ENCODE data around the gene KLK4.
"Not testable (repeated sequence)": the region's sequence is repeated elsewhere in the genome, so short reads cannot be mapped to it uniquely, and the experiment has no call there.

KLK4 gene

DNA sequence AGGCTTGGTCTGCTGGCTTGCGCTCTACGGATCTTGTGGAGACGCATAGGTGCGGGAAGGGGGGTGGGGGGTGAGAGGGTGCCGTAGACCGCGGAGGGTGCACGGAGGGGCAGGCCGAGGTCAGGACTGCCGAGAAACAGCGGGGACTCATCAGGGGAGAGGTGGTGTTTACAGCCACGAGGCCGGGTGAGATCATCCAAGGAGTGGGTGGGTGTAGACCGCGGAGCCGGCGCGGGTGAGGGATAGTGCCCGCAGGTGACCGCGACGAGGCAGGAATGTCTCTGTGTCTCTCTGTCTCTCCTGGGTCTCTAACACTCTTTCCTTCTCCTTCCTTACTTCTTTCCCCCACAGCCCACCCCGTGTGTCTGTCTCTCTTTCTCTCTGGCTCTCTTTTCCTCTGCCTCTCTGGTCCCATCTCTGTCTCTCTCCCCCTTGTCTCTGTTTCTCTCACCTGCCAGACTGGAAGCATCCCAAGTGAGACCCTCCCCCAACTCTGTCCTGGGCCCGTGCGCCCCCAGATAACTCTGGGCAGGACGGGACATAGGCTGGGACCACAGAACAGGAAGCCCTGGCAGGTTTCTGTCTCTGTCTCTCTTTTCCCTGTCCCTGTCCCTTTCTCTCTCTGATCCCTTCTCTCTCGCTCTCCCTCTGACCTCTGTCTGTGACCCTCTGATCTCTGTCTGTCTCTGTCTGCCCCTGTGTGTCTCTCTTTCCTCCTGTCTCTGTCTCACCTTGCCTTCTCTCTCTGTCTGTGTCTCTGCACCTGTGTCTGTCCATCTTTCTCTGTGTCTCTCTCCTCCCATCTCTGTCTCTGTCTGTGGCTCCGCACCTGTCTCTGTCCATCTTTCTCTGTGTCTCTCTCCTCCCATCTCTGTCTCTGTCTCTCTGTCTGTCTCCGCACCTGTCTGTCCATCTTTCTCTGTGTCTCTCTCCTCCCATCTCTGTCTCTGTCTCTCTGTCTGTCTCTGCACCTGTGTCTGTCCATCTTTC is 1.8 kb upstream of the KLK4 start:
- no peak for DNase-seq (ENCODE audit: low spot score)

GRCh38 chr19:50912102-50912599 is 956 bp upstream of the KLK4 start:
- no peak for DNase-seq (ENCODE audit: low spot score)

GRCh38 chr19:50910722-50911121 is 473 bp downstream of the KLK4 start:
- no peak for DNase-seq (ENCODE audit: low spot score)

DNA sequence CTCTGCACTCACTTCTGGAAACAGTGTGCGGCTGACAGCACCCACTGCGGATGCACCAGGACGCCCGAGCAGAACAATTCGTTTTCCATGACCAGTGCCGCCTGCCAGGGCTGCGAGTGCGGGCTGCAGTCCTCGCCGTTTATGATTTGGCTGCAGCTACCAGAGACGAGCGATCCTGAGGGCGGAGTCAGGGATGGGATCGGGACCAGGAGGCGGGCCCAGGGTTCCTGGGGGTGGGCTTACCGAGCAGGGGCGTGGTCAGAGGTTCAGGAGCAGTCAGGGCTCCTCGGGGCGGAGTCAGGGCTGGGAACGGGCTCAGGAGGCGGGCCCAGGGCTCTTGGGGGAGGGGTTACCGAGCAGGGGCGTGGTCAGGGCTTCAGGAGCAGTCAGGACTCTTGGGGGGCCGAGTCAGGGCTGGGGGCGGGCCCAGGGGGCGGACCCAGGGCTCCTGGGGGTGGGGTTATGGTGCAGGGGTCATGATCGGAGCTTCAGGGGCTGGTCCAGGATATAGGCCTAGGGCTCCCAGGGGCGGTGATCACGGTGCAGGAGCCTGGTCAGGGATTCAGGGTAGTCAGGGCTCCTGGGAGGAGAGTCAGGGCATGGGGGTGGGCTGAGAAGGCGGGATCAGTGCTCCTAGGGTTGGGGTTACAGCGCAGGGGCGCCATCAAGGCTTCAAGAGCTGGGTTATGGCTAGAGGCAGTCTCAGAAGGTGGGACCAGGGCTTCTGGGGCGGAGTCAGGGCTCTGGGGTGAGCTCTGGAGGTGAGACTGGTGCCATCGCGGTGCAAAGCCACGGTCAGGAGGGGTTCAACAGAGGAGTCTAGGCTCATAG is 1.7 kb downstream of the KLK4 start:
- peak; percentile 94 for DNase-seq (ENCODE audit: low spot score)

- peak; percentile 41 for DNase-seq (ENCODE audit: low spot score)
Measured at GRCh38 chr19:50908336-50908735, 2.9 kb downstream of the KLK4 start.

- no peak for DNase-seq (ENCODE audit: low spot score)
Measured at GRCh38 chr19:50906217-50906616, 5.0 kb downstream of the KLK4 start.

DNA sequence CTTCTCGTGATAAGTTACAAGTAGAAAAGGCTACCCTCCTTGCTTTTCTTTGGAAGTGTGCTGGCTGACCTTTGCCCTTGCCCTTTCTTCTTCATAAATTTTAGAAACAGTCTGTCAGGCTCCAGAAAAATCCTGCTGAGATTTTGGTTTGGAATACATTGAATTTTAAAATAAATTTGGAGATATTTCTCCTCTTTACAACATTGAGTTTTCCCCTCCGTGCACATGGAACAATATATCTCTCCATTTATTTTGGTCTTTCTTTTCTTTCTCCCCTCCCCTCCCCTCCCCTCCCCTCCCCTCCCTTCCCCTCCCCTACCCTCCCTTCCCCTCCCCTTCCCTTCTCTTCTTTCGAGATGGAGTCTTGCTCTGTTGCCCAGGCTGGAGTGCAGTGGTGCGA is 8.6 kb downstream of the KLK4 start:
- no peak for DNase-seq (ENCODE audit: low spot score)

DNA sequence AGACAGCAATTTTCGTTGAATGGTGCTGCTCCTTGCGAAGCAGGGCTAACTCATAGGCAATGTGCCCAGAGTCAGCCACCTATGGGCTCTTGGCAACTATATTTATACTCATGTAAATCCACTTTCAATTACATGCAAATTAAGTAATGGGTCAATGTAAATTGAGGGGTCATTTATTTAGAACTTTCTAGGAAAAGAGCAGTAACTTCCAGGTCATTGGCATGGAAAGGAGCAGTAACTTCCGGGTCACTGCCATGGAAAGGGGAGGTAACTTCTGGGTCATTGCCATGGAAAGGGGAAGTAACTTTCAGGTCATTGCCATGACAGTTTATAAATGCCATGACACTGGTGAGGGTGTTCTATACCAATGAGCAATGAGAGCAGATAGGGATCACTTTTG is 11.6 kb downstream of the KLK4 start:
- DNase-seq (ENCODE audit: low spot score): no peak

GRCh38 chr19:50898018-50898417 is 13.2 kb downstream of the KLK4 start:
- DNase-seq (ENCODE audit: low spot score): no peak

DNA sequence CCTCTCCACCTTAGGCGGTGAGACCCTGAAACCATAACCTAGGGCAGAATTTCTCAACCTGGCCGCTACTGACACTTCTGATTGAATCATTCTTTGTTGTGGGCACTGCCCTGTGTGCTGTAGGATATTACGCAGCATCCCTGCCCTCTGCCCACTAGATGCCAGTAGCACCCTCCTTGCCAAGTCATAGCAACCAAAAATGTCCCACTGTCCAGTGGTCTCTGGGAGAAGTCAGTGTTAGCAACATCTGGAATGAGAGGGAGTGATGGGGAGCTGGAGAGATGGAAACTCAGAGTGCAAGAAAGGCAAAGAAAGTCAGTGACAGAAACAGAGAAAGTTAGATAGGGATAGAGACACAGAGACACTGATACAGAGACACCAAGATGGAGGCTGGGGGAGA is 13.6 kb downstream of the KLK4 start:
- DNase-seq (ENCODE audit: low spot score): no peak

- DNase-seq (ENCODE audit: low spot score): no peak
Measured at GRCh38 chr19:50897191-50897607, 14.0 kb downstream of the KLK4 start.

- DNase-seq (ENCODE audit: low spot score): no peak
Measured at GRCh38 chr19:50896591-50897190, 14.5 kb downstream of the KLK4 start.

DNA sequence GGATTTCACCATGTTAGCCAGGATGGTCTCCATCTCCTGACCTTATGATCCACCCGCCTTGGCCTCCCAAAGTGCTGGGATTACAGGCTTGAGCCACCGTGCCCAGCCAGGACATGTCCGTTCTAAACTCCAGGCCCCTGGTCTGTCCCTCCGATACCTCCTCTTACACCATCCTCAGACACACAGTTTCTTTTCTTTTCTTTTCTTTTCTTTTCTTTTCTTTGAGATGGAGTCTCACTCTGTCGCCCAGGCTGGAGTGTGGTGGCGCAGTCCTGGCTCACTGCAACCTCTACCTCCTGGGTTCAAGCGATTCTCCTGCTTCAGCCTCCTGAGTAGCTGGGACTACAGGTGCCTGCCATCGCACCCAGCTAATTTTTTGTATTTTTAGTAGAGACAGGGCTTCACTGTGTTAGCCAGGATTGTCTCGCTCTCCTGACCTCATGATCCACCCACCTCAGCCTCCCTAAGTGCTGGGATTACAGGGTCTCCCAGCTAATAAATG is 15.1 kb downstream of the KLK4 start:
- DNase-seq (ENCODE audit: low spot score): not testable (repeated sequence)

DNA sequence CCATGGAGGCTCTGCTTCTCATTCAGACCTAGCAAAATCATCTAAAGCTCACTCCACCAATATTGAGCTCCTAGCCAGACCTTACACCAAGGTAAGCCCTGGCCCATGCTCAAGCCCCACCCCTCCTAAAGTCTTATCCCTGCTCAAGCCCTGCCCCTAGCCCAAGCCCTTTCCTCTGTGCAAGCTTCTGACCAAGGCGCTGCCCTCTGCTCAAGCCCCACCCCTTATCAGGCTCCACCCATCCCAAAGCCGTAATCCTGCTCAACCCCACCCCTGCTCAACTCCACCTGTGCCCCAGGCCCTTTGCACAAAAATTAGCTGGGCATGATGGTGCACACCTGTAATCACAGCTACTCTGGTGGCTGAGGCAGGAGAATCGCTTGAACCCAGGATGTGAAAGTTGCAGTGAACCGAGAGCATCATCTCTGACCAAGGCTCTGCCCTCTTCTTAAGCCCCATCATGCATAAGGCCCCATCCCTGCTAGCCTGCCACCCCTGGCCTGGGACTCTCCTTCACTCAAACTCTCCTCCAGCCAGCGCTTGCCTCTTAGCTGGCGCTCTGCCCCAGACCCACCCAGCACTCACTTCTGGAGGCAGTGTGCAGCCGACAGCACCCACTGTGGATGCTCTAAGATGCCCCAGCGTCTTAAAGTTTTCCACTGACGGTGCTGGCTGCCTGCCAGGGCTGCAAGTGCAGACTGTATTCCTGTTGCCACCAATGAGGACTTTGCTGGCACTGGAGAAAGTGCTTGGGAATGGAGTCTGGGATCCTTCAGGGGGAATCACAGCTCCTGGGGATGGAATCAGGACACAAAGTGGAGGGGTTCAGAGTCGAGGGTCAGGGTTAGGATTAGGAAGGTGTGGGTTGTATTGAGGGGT is 16.5 kb downstream of the KLK4 start:
- no peak for DNase-seq (ENCODE audit: low spot score)

- DNase-seq (ENCODE audit: low spot score): peak; percentile 52
Measured at GRCh38 chr19:50893047-50893736, 18.0 kb downstream of the KLK4 start.

DNA sequence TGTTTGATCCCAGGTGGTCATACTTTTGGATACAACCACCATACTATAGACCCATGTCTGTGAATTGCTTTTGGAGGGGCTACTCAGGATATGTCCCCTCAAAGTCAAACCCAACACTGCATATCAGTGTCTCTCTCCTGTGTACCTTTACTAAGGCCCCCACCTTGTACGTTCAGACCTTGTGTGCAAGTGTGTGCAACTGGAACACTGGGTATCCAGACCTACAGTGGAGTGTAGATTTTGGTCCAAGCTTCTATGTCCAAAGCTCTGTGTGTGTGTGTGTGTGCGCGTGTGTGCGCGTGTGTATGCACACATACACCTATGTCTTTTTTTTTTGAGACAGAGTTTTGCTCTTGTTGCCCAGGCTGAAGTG is 20.0 kb downstream of the KLK4 start:
- no peak for DNase-seq (ENCODE audit: low spot score)

DNA sequence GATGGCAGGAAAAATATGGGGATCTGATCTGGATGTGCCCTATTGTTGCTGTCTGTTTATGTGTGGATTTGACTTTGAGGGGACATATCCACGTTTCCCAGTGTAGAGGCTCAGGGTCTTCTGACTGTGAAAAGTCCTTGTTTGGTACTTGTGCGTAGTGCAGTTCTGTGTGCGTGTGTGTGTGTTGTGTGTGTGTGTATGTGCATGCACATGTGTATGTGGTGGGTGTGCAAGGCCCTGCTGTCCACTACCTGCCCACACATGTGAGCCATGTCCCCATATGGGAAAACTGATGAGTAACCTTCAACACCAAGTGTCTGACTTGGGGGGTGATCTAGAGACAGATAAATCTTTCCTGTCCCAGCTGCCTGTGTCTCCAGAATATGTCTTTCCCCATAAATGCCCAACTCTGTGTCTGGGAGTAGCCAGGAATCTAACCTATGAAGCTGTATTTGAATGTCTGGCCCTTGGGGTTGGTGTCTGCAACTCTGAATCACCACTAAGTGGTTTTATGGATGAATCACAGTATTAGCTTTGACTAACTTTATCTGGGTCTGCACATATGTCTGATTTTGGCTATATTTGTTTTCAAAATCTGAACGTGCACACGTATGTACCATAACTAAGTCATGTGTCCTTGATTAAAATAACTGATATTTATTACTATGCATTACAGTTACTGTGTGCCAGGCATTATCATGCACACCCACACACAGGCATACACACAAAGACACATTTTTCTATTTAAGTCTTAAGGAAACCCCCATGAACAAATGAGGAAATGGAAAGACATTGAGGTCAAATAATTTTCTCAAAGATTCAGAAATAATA is 20.6 kb downstream of the KLK4 start:
- no peak for DNase-seq (ENCODE audit: low spot score)

DNA sequence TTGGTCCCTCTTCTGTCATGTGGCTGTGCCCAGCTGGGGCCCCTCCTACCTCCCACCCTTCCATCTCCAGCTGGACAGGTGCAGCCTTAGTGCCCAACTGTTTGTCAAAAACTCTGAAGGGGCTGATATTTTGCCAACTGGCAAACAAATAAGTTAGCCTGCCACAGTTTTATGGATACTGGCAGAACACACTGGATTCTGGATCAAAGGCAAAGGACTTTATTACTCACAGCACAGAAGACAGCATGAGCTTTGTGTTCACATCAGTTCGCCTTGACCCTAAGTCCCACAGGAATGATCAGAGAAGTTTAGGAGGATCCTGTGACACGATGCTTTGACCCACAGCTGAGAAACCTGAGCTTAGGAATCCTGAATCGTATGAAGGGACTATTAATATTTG is 21.6 kb downstream of the KLK4 start:
- no peak for DNase-seq (ENCODE audit: low spot score)

GRCh38 chr19:50882188-50882587 is 29.0 kb downstream of the KLK4 start:
- no peak for DNase-seq (ENCODE audit: low spot score)
